GM15510 (cell line): ENCODE results near the gene KRT6B.

Experiments used
- POLR2A ChIP-seq: IDR thresholded peaks from 3 replicates; pipeline ENCODE4 v1.6.1; 2011; ENCODE audit warnings: borderline replicate concordance; ENCODE audit not compliant: insufficient read length; ENCODE audit errors: extremely low read depth

The KRT6B gene

DNA sequence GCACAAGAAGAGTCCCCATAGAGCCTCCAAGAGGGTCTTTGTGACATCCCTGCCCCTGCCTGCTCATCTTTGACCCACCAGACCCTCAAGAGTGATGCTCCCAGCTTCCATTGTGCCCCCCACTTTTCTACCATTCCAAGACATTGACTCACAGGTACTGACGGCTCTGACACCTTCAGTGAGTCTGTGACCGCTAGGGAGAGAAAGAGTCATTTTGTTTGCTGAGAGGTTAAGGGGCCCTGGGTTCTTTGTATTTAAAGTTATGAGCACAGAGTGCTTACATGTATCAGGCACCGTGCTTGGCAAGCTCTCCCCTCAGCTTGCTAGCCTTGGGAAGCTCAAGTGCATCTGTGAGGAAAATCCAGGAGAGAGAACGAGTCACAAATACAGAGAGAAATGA, 38.7 kb downstream of the KRT6B start:
- TF ChIP-seq POLR2A: no peak

DNA sequence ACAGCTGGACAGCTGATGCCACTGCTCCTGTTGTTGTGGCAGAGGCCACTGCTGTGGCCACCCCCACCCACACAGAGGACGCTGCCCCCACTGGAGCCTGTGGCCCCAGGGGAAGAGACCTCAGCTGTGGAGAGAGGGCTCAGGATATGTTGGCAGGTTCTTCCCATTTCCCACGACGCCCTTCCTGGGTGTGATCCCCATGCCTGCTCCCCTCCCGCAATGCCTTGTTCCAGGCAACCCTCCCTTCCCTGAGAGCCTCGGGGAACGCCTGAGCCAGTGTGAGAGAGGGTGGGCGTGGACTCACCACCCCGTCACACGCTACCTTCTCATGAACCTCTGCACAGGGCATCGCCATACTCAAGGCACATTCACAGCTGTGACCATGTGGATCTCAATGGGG, 40.1 kb downstream of the KRT6B start:
- no peak for TF ChIP-seq POLR2A

DNA sequence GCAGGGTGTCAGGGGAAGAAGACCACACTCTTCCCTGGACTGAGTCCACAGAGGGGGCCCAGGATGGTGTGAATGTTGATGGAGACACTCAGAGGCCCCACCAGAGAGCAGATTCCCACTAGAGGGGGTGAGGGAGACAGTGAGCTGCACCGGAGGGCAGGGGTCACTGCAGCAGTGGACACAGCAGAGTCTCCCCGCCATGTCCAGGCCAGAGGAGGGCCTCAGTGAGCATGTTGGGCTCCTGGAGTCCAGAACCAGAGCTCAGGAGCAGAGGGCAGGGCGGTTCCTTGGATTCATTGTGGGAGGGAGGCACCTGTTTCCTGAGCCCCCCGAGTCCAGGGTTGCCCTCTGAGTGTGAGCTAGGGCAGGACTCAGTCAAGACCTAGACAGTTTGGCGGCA, 44.0 kb downstream of the KRT6B start:
- no peak for TF ChIP-seq POLR2A

DNA sequence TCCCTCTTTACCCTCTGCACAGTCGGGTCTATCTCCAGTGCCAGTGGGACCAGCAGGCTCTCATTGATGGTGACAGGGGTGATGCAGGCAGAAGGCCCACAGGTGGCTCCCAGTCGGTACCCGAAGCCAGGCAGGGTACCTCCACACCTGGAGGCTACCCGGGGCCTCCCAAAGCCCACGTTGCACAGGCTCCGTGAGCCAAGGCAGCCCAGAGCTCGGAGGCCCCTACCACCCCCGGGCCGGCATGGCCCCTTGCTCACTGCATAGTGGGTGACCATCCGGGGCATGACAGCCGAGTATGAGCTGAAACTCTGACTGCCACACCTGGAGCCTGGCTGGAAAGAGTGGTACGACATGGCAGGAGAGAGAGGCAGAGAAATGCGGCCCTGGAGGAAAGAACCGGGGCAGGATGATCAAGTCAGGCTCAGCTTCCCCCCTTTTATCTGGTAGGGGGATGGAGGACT, 46.0 kb downstream of the KRT6B start, which contains the start of gene KRT82:
KRT82 (minus strand) TSS at position 414 of the 464 bp plus-strand sequence; CDS start at position 356, 58 bp downstream.
- TF ChIP-seq POLR2A: no peak

DNA sequence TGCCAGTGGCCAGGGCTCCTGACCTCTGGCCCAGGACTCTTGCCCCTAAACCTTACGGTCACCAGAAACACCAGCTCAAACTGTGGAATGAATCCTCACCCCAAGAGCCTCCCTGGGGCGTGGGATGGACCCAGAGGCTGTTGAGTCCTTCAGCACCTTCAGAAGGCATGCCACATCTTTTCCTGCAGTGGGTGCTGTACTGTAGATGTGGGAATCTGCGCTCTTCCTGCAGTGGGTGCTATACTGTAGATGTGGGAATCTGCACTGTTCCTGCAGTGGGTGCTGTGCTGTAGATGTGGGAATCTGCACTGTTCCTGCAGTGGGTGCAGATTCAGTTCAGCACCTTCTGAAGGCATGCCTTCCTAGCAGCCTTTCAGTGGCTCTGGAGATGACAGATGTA, 47.0 kb downstream of the KRT6B start:
- TF ChIP-seq POLR2A: no peak

DNA sequence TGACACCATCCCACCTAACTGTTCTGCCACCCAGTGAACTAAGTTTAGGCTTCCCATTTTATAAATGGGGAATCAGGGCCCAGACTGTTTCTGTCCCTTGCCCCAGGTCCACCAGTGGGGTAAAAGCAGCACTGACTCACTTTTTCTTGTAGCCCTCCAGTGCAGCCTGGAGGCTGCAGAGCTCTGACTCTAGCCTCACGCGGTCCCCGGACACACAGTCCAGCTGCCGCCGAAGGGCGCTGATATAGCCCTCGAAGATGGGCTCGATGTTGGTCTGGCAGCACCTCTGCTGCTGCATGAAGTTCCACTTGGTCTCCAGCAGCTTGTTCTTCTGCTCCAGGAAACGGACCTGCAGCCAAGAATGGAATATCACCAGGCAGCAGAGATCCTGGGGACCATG, 48.4 kb downstream of the KRT6B start:
- TF ChIP-seq POLR2A: no peak

DNA sequence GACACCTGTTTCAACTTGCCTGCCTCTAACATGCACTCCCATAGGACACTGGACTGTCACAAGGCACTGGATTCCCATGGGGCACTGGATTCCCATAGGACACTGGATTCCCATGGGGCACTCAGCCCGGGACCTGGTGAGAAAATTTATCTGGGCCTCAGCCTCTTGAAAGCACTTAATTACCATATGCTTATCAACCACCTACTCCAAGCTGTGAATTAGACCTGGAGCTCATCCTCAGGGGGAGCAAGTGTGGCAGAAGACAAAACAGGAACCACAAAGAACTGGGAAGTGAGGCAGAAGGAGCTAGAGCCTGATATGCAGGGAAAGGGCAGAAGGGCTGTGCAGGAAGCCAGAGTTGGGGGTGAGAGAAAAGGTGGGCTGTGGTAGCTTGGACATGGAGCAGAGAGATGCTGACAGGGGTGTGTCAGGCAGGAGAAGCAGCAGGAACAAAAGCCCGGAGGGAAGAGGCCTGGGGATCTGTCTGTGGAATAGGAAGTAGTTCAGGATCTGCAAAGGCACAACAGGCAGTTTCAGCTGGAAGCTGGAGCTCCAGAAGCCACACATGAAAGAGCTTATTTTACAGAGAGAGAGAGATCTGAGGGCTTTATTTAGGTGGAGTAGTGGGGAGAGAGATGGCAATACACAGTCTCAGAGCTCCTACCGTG, 48.9 kb downstream of the KRT6B start:
- TF ChIP-seq POLR2A: no peak

DNA sequence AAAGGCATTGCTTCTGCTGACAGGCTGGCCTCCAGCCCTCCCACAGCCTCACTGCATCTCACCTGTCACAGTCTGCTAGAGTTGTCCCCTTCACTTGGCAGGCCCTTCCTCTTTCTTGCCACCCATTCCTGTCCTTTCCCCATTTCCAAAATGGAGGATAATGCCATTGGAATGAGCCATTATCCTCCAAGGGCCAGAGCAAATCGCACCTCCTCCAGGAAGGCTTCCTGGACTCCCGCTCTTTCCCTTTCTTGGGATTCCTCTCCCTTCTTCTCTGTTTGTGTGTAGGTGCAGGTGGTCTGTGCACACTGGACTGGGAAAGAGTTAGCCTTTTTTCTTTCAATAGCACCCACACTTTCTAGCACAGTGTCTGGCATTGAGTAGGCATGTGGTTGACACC, 49.6 kb downstream of the KRT6B start:
- no peak for TF ChIP-seq POLR2A

DNA sequence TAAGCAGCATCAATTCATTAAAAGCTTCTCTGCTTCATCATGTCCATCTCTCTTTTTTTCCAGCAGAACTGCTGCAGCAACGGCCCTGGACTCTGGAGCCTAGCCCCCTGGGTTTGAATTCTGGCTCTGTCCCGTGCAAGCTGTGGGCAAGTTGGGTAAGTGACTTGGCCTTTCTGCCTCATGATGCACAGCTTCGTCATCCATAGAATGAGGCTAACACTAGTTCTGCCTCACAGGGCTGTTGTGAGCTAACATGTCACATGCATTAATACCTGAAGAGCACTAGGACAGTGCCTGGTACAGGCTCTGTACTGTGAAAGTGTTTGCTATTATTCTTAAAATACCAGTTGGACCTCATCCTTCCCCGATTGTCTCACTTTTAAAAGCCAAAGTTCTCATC, 50.0 kb downstream of the KRT6B start:
- TF ChIP-seq POLR2A: no peak

DNA sequence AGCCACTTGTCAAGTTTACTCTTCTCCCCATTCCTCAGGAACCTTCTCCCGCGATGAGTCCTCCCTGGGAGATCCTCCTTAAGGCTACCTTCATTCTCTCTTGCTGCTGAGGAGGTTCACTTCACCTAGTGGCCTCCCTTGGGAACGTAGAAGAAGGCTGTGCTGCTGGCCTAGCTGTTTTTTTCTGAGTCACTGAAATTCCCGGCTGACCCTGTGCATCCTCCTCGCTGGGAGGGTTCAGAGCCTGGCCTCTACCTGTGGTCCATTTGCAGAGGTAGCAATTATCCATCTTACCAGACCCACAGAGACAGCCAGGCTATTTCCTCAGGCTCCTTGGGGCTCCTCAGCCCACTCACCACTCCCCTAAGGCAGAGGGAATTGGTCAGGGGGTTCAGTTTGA, 50.4 kb downstream of the KRT6B start:
- no peak for TF ChIP-seq POLR2A

DNA sequence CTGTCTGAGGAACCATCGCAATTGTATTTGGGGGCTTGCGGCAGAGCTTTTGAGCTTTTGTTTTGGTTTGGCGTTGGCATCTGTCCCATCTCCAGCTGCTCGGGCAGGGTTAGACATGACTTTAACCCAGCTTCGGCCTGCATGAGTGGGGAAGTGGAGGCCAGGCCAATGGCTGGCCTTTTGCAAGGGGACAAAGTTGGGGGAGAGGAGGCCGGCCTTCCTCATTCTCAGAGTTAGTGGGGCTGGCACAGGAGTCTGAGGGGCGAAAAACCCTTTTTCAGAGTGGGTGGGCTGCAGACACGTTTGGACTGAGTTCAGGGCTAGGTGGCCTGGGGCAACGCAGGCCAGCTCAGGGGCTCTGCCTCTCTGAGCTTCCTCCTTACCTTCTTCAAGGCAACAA, 51.0 kb downstream of the KRT6B start:
- TF ChIP-seq POLR2A: no peak

DNA sequence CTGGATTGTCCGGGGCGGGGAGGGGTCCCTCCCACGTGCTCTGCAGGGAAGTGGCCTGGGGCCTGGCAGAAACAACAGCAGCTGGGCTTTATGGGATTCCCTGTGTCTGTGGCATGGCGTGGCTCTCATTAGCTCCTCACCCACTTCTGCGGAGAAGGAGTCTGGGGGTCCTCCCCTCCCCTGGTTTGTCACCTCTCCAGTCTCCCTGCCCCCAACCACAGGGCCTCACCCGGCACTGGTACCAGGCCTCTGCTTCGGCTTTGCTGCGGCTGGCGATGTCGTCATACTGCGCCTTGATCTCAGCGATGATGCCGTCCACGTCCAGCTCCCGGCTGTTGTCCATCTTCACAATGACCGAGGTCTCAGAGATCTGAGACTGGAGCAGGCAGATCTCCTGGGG, 52.2 kb downstream of the KRT6B start:
- no peak for TF ChIP-seq POLR2A

DNA sequence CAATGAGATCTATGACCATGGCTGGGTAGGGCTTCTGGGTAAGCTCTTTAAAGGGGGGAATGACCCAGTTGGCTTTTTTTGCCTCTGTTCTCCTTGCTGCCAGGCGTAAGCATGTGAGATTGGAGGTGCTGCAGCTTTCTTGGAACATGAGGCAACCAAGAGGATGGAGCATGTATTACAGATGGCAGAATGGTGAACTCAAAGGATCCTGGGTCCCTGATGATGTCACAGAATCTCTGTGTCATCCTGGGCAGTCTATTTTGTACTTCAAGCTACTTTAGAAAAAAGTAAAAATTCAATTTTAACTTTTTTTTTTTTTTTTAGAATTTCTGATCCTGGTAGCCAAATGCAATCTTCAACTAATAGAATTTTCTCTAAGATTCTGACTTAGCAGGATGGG, 53.8 kb downstream of the KRT6B start:
- no peak for TF ChIP-seq POLR2A

DNA sequence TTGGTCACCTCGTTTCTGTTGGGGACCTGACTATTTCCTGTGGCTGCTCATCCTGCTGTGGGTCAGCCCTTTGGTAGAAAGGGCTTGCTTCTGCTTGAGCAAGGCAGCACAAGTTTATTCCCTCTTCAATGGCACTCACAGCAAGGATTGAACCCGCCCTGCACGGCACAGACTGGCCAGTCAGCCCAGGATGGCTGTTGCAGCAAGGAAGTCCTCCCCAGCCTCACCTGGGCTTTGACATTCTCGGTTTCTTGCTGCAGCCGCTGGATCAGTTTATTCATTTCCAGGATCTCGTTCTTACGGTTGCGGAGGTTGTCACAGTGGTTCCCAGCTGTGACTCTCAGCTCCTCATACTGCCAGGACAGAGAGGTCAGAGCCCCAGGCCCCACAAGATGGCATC, 55.3 kb downstream of the KRT6B start:
- no peak for TF ChIP-seq POLR2A
